ENCODE results near the gene ITCH. TPM values are rescaled to one million over a fixed set of nuclear protein-coding genes. Genes with fewer than 3 reads are reported as not detected.
A peak's percentile ranks its signal among the peaks of the same experiment; 100 is the strongest.

The ITCH gene
- total and polyA plus RNA-seq, 2 of the 8 experiments (the other 6 are each of a cell fraction or from before 2014, with no cell fraction given): 3.9 to 45.2 TPM

- TF ChIP-seq CHD1 (IDR thresholded peaks at IDR 0.05; ENCODE audit: low read depth, low read length) (no peak), JUN (IDR thresholded peaks at IDR 0.05; ENCODE audit: low read depth, low read length) (no peak), EGR1 (IDR thresholded peaks at IDR 0.05; ENCODE audit: borderline replicate concordance, low read depth, low read length) (no peak), KDM1A (IDR thresholded peaks at IDR 0.05; ENCODE audit: borderline replicate concordance, low read length) (no peak), RFX5 (IDR thresholded peaks at IDR 0.05; ENCODE audit: borderline replicate concordance, low read depth, low read length) (no peak), CHD2 (IDR thresholded peaks at IDR 0.05; ENCODE audit: low read length) (peak; percentile 52; the same call in 1 of the 2 replicates), CHD7 (IDR thresholded peaks at IDR 0.05; ENCODE audit: insufficient replicate concordance, low read length) (no peak), TCF12 (IDR thresholded peaks at IDR 0.05; ENCODE audit: low read depth, low read length) (no peak), EP300 (IDR thresholded peaks at IDR 0.05; ENCODE audit: borderline replicate concordance in 1 of 2, low read depth in 2 of 2, low read length in 2 of 2) (no peak), KDM5A (IDR thresholded peaks at IDR 0.05; ENCODE audit: low read length) (no peak)
These were observed 153.4 kb downstream of the ITCH start, which contains the start of gene DYNLRB1 (continued) for GRCh38 chr20:34516247-34517113.
